PFSK-1 (cell line): Measurements from ENCODE around the gene PILRA.

ENCODE experiments used
- POLR2AphosphoS5 ChIP-seq: IDR thresholded peaks from 2 replicates; pipeline ENCODE4 v1.6.1; 2012; ENCODE audit warnings: low read depth, mild to moderate bottlenecking, control low read depth, low read length, moderate library complexity
- SIN3A ChIP-seq: IDR thresholded peaks from 2 replicates; pipeline ENCODE4 v1.6.1; 2012; ENCODE audit warnings: mild to moderate bottlenecking, low read length, moderate library complexity, borderline replicate concordance; ENCODE audit not compliant: insufficient read depth

DNA sequence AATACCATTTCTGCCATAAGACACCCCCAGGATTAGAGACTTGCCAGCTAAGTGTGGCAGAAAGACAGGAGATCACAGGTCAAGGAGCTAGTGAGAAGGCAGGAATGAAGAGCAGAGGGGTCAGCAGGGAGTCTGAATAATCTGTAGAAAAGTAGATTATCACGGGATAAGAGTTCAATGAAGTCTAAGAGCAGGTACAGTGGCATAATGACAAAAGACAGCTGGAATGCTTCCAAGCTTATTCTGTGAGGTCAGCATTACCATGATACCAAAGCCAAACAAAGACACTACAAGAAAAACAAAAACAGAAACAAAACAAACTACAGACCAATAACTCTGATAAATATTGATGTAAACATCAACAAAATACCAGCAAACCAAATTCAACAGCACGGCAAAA, 20.8 kb downstream of the PILRA start:
- no peak for TF ChIP-seq SIN3A
- no peak for TF ChIP-seq POLR2AphosphoS5
